Putamen (tissue), 1 donor: ENCODE results near the gene ACTL8.

Source experiments
- DNase-seq: peaks from one replicate; pipeline ENCODE4 v3.0.0-alpha.2; 2016; ENCODE audit warnings: low spot score

Gene ACTL8

GRCh38 chr1:17875882-17876280 is 120.7 kb downstream of the ACTL8 start:
- DNase-seq: no peak
